HG02885 (cell line): ENCODE data around the gene ITPR1.

Experiments used
- ATAC-seq: cut with Tn5 transposase; IDR thresholded peaks from one replicate; pipeline ENCODE4 v1.9.1; 2021; ENCODE audit warnings: mild to moderate bottlenecking; ENCODE audit not compliant: unreplicated experiment, poor library complexity

Gene ITPR1

GRCh38 chr3:4672725-4673275 lies 179.7 kb downstream of the ITPR1 start:
- no peak for ATAC-seq

GRCh38 chr3:4674216-4674615 lies 181.1 kb downstream of the ITPR1 start:
- no peak for ATAC-seq

- ATAC-seq = no peak
Observed at GRCh38 chr3:4675704-4676103, 182.6 kb downstream of the ITPR1 start.

- ATAC-seq = no peak
Observed at GRCh38 chr3:4678320-4678719, 185.2 kb downstream of the ITPR1 start.

- no peak for ATAC-seq
Observed at GRCh38 chr3:4680227-4680691, 187.1 kb downstream of the ITPR1 start.

GRCh38 chr3:4680871-4681300 lies 187.7 kb downstream of the ITPR1 start:
- no peak for ATAC-seq

GRCh38 chr3:4681301-4681700 lies 188.2 kb downstream of the ITPR1 start:
- ATAC-seq = no peak

- no peak for ATAC-seq
Observed at GRCh38 chr3:4684117-4684516, 191.0 kb downstream of the ITPR1 start.

GRCh38 chr3:4684976-4685375 lies 191.8 kb downstream of the ITPR1 start:
- no peak for ATAC-seq

GRCh38 chr3:4685673-4686345 lies 192.7 kb downstream of the ITPR1 start:
- no peak for ATAC-seq

- ATAC-seq = no peak
Observed at GRCh38 chr3:4686619-4687018, 193.5 kb downstream of the ITPR1 start.

GRCh38 chr3:4687167-4687566 lies 194.0 kb downstream of the ITPR1 start:
- ATAC-seq = no peak

GRCh38 chr3:4687596-4687995 lies 194.4 kb downstream of the ITPR1 start:
- no peak for ATAC-seq

GRCh38 chr3:4688411-4688810 lies 195.3 kb downstream of the ITPR1 start:
- ATAC-seq = no peak

GRCh38 chr3:4689021-4689420 lies 195.9 kb downstream of the ITPR1 start:
- no peak for ATAC-seq

GRCh38 chr3:4690277-4690676 lies 197.1 kb downstream of the ITPR1 start:
- no peak for ATAC-seq

- ATAC-seq = peak; percentile 96
Observed at GRCh38 chr3:4693620-4694019, 200.5 kb downstream of the ITPR1 start.

GRCh38 chr3:4695846-4696245 lies 202.7 kb downstream of the ITPR1 start:
- ATAC-seq = no peak

GRCh38 chr3:4696266-4696665 lies 203.1 kb downstream of the ITPR1 start:
- no peak for ATAC-seq

- no peak for ATAC-seq
Observed at GRCh38 chr3:4698125-4698821, 205.1 kb downstream of the ITPR1 start.

- no peak for ATAC-seq
Observed at GRCh38 chr3:4703054-4703480, 209.9 kb downstream of the ITPR1 start.

GRCh38 chr3:4704552-4704951 lies 211.4 kb downstream of the ITPR1 start:
- ATAC-seq = no peak
